Measurements from ENCODE around the gene CEP131.

Gene CEP131

GRCh38 chr17:81182596-81182995 is 40.2 kb downstream of the CEP131 start:
- FAIRE-seq = no peak

GRCh38 chr17:81181811-81182185 is 41.0 kb downstream of the CEP131 start:
- no peak for FAIRE-seq

- no peak for FAIRE-seq
Measured at GRCh38 chr17:81180836-81181810, 41.6 kb downstream of the CEP131 start.

GRCh38 chr17:81179861-81180260 is 42.9 kb downstream of the CEP131 start:
- FAIRE-seq = no peak

- FAIRE-seq = no peak
Measured at GRCh38 chr17:81179220-81179619, 43.5 kb downstream of the CEP131 start.

GRCh38 chr17:81178136-81179091 is 44.4 kb downstream of the CEP131 start:
- FAIRE-seq = no peak

- FAIRE-seq = no peak
Measured at GRCh38 chr17:81176666-81177065, 46.1 kb downstream of the CEP131 start.

- no peak for FAIRE-seq
Measured at GRCh38 chr17:81173762-81174155, 49.0 kb downstream of the CEP131 start.

- FAIRE-seq = no peak
Measured at GRCh38 chr17:81173052-81173761, 49.6 kb downstream of the CEP131 start.

GRCh38 chr17:81171941-81172340 is 50.8 kb downstream of the CEP131 start:
- FAIRE-seq = no peak

GRCh38 chr17:81170727-81171494 is 51.9 kb downstream of the CEP131 start:
- FAIRE-seq = no peak

GRCh38 chr17:81169870-81170309 is 52.9 kb downstream of the CEP131 start:
- no peak for FAIRE-seq

- FAIRE-seq = no peak
Measured at GRCh38 chr17:81167638-81168037, 55.1 kb downstream of the CEP131 start.

- FAIRE-seq = no peak
Measured at GRCh38 chr17:81167194-81167524, 55.6 kb downstream of the CEP131 start.

- no peak for FAIRE-seq
Measured at GRCh38 chr17:81166033-81166492, 56.7 kb downstream of the CEP131 start, which contains the start of gene AATK. Gene AATK (minus strand): TSS chr17:81166221. CDS start chr17:81165992, 229 bp downstream.

GRCh38 chr17:81165246-81166032 is 57.3 kb downstream of the CEP131 start, which contains the start of gene PVALEF:
Gene PVALEF (plus strand): TSS chr17:81165507. CDS start chr17:81181227, 15,720 bp downstream.
- FAIRE-seq = no peak

GRCh38 chr17:81164371-81165245 is 58.2 kb downstream of the CEP131 start:
- no peak for FAIRE-seq

- no peak for FAIRE-seq
Measured at GRCh38 chr17:81163703-81164370, 58.9 kb downstream of the CEP131 start.

- no peak for FAIRE-seq
Measured at GRCh38 chr17:81163051-81163695, 59.6 kb downstream of the CEP131 start.

All from G401.6 (cell line).